Mucosa of rectum (tissue), 2 donors: ENCODE results near the gene PTK7.

Source experiments
- H3K27ac ChIP-seq, 2 donors: one replicate each; pipeline ENCODE4 v1.7.0; 2013; ENCODE audit warnings: inconsistent platforms in 2 of 2, low read depth in 2 of 2, low read length in 2 of 2
- H3K27me3 ChIP-seq, 2 donors: one replicate each; pipeline ENCODE4 v1.7.0; 2013; ENCODE audit warnings: low read length in 2 of 2; ENCODE audit not compliant: control insufficient read depth in 2 of 2, insufficient read depth in 2 of 2
- H3K36me3 ChIP-seq, 2 donors: one replicate each; pipeline ENCODE4 v1.7.0; 2013; ENCODE audit warnings: low read length in 2 of 2; ENCODE audit not compliant: control insufficient read depth in 2 of 2, insufficient read depth in 2 of 2
- H3K4me1 ChIP-seq, 2 donors: one replicate each; pipeline ENCODE4 v1.7.0; 2013; ENCODE audit warnings: low read length in 2 of 2, mild to moderate bottlenecking in 1 of 2; ENCODE audit not compliant: control insufficient read depth in 2 of 2, insufficient read depth in 2 of 2
- H3K4me3 ChIP-seq, 2 donors: one replicate each; pipeline ENCODE4 v1.7.0; 2013; ENCODE audit warnings: low read length in 2 of 2
- H3K9ac ChIP-seq, 2 donors: one replicate each; pipeline ENCODE4 v1.7.0; 2013; ENCODE audit warnings: low read length in 2 of 2, low read depth in 1 of 2, mild to moderate bottlenecking in 1 of 2
- H3K9me3 ChIP-seq, 2 donors: one replicate each; pipeline ENCODE4 v1.7.0; 2013; ENCODE audit warnings: low read length in 2 of 2; ENCODE audit not compliant: control insufficient read depth in 2 of 2
- donor health status: healthy.
- donor health status: Normal muscosa, but diverticular disease.

PTK7 gene

GRCh38 chr6:43175676-43176422, 99.7 kb downstream of the PTK7 start:
- H3K36me3 ChIP-seq, result peaks cover 33% of the 10 kb centered on the region in 2 donors
- H3K27ac ChIP-seq, result peak overlapping the region; percentile 87 to 93
- peak overlapping the region in 1 of 2 donors; percentile 10 for H3K9ac ChIP-seq
- no peak overlapping the region for H3K4me3 ChIP-seq
- peaks cover 31 to 35% of the 10 kb centered on the region in 2 donors for H3K4me1 ChIP-seq
- H3K27me3 ChIP-seq, result no peaks in the 10 kb centered on the region
- H3K9me3 ChIP-seq, result no peaks in the 10 kb centered on the region

GRCh38 chr6:43176423-43176786, 100.3 kb downstream of the PTK7 start:
- H3K4me1 ChIP-seq, result peaks cover 31 to 40% of the 10 kb centered on the region in 2 donors
- H3K36me3 ChIP-seq, result peaks cover 33% of the 10 kb centered on the region in 2 donors
- H3K27ac ChIP-seq, result no peak overlapping the region
- H3K9me3 ChIP-seq, result no peaks in the 10 kb centered on the region
- H3K4me3 ChIP-seq, result no peak overlapping the region
- H3K27me3 ChIP-seq, result no peaks in the 10 kb centered on the region
- H3K9ac ChIP-seq, result no peak overlapping the region

- peaks cover 33% of the 10 kb centered on the region in 2 donors for H3K36me3 ChIP-seq
- H3K4me3 ChIP-seq, result no peak overlapping the region
- no peaks in the 10 kb centered on the region for H3K9me3 ChIP-seq
- H3K4me1 ChIP-seq, result peaks cover 32 to 33% of the 10 kb centered on the region in 2 donors
- no peaks in the 10 kb centered on the region for H3K27me3 ChIP-seq
- H3K9ac ChIP-seq, result no peak overlapping the region
- no peak overlapping the region for H3K27ac ChIP-seq
Measured at GRCh38 chr6:43178150-43178549, 102.0 kb downstream of the PTK7 start.

GRCh38 chr6:43178951-43179830, 103.1 kb downstream of the PTK7 start:
- peaks cover 21 to 26% of the 10 kb centered on the region in 2 donors for H3K4me1 ChIP-seq
- no peak overlapping the region for H3K4me3 ChIP-seq
- H3K27ac ChIP-seq, result no peak overlapping the region
- peaks cover 33 to 34% of the 10 kb centered on the region in 2 donors for H3K36me3 ChIP-seq
- no peak overlapping the region for H3K9ac ChIP-seq
- no peaks in the 10 kb centered on the region for H3K9me3 ChIP-seq
- no peaks in the 10 kb centered on the region for H3K27me3 ChIP-seq

GRCh38 chr6:43180058-43180457, 103.9 kb downstream of the PTK7 start:
- no peaks in the 10 kb centered on the region for H3K9me3 ChIP-seq
- peaks cover 37 to 39% of the 10 kb centered on the region in 2 donors for H3K36me3 ChIP-seq
- H3K27me3 ChIP-seq, result no peaks in the 10 kb centered on the region
- no peak overlapping the region for H3K27ac ChIP-seq
- no peak overlapping the region for H3K9ac ChIP-seq
- H3K4me1 ChIP-seq, result peaks cover 14 to 21% of the 10 kb centered on the region in 2 donors
- no peak overlapping the region for H3K4me3 ChIP-seq

GRCh38 chr6:43180985-43181384, 104.9 kb downstream of the PTK7 start:
- no peak overlapping the region for H3K27ac ChIP-seq
- peaks cover 6 to 17% of the 10 kb centered on the region in 2 donors for H3K4me1 ChIP-seq
- H3K9me3 ChIP-seq, result no peaks in the 10 kb centered on the region
- H3K27me3 ChIP-seq, result no peaks in the 10 kb centered on the region
- H3K4me3 ChIP-seq, result no peak overlapping the region
- H3K9ac ChIP-seq, result no peak overlapping the region
- H3K36me3 ChIP-seq, result peaks cover 32 to 39% of the 10 kb centered on the region in 2 donors

GRCh38 chr6:43181621-43181941, 105.5 kb downstream of the PTK7 start:
- H3K36me3 ChIP-seq, result peaks cover 30 to 39% of the 10 kb centered on the region in 2 donors
- peak overlapping the region; percentile 87 to 91 for H3K4me3 ChIP-seq
- H3K27me3 ChIP-seq, result no peaks in the 10 kb centered on the region
- H3K27ac ChIP-seq, result peak overlapping the region; percentile 69 to 75
- H3K9me3 ChIP-seq, result no peaks in the 10 kb centered on the region
- H3K9ac ChIP-seq, result peak overlapping the region; percentile 86 to 90
- H3K4me1 ChIP-seq, result peaks cover 6 to 17% of the 10 kb centered on the region in 2 donors

GRCh38 chr6:43181942-43182860, 106.1 kb downstream of the PTK7 start, which contains the start of gene CUL9:
Gene CUL9 (plus strand): TSS chr6:43182196. CDS start chr6:43184311, 2,115 bp downstream.
- Histone ChIP-seq H3K27ac (peak within 1 kb of the TSS; percentile 69 to 75), H3K9me3 (no peaks in the 10 kb centered on the region), H3K27me3 (no peaks in the 10 kb centered on the region), H3K4me1 (peaks cover 6 to 17% of the 10 kb centered on the region in 2 donors), H3K9ac (peak within 1 kb of the TSS; percentile 86 to 90), H3K36me3 (peaks cover 33 to 41% of the 10 kb centered on the region in 2 donors), H3K4me3 (peak within 1 kb of the TSS; percentile 87 to 91)

GRCh38 chr6:43183441-43183840, 107.3 kb downstream of the PTK7 start:
- peaks cover 36 to 45% of the 10 kb centered on the region in 2 donors for H3K36me3 ChIP-seq
- no peaks in the 10 kb centered on the region for H3K27me3 ChIP-seq
- H3K4me1 ChIP-seq, result peaks cover 6 to 17% of the 10 kb centered on the region in 2 donors
- no peaks in the 10 kb centered on the region for H3K9me3 ChIP-seq
- H3K9ac ChIP-seq, result no peak overlapping the region
- H3K27ac ChIP-seq, result no peak overlapping the region
- no peak overlapping the region for H3K4me3 ChIP-seq
